BLaER1 (cell line): ENCODE data around the gene PTCHD4.

ENCODE experiments used
- H3K27ac ChIP-seq: shearing (Covaris generic); formaldehyde crosslinking; 2 replicates; pipeline ENCODE4 v1.8.1; 2022
- H3K27me3 ChIP-seq: shearing (Covaris generic); formaldehyde crosslinking; 2 replicates; pipeline ENCODE4 v1.8.1; 2022
- H3K36me3 ChIP-seq: shearing (Covaris generic); formaldehyde crosslinking; 2 replicates; pipeline ENCODE4 v1.8.1; 2022
- H3K4me1 ChIP-seq: shearing (Covaris generic); formaldehyde crosslinking; 2 replicates; pipeline ENCODE4 v1.8.1; 2022
- H3K4me2 ChIP-seq: shearing (Covaris generic); formaldehyde crosslinking; 2 replicates; pipeline ENCODE4 v1.8.1; 2022
- H3K4me3 ChIP-seq: shearing (Covaris generic); formaldehyde crosslinking; 2 replicates; pipeline ENCODE4 v1.8.1; 2022
- H3K9ac ChIP-seq: shearing (Covaris generic); formaldehyde crosslinking; 2 replicates; pipeline ENCODE4 v1.8.1; 2022
- H3K9me3 ChIP-seq: shearing (Covaris generic); formaldehyde crosslinking; 2 replicates; pipeline ENCODE4 v1.8.1; 2022
- H4K20me1 ChIP-seq: shearing (Covaris generic); formaldehyde crosslinking; 2 replicates; pipeline ENCODE4 v1.8.1; 2022
- Cebpa-rat ChIP-seq: shearing (Covaris generic); IDR thresholded peaks from 2 replicates; pipeline ENCODE4 v1.8.1; 2022

Gene PTCHD4

GRCh38 chr6:48061265-48061990 lies 49.6 kb downstream of the PTCHD4 start:
- H3K27ac ChIP-seq = no peak overlapping the region
- no peaks in the 10 kb centered on the region for H4K20me1 ChIP-seq
- no peak overlapping the region for H3K4me3 ChIP-seq
- no peaks in the 10 kb centered on the region for H3K4me1 ChIP-seq
- H3K4me2 ChIP-seq = no peak overlapping the region
- no peaks in the 10 kb centered on the region for H3K9me3 ChIP-seq
- no peak overlapping the region for H3K9ac ChIP-seq
- H3K36me3 ChIP-seq = no peaks in the 10 kb centered on the region
- no peaks in the 10 kb centered on the region for H3K27me3 ChIP-seq
- TF ChIP-seq Cebpa-rat = no peak
